ENCODE data around the gene FAT2.
"Not testable (repeated sequence)": the region's sequence is repeated elsewhere in the genome, so short reads cannot be mapped to it uniquely, and the experiment has no call there.

The FAT2 gene

GRCh38 chr5:151614565-151614964, 23.4 kb upstream of the FAT2 start:
- no peak for DNase-seq (ENCODE audit: low read depth in 2 of 2)

- DNase-seq (ENCODE audit: low read depth in 2 of 2): peak in 1 of 2 donors; percentile 32
Observed at GRCh38 chr5:151612689-151613427, 21.7 kb upstream of the FAT2 start.

GRCh38 chr5:151611127-151611775, 20.1 kb upstream of the FAT2 start:
- DNase-seq (ENCODE audit: low read depth in 2 of 2): no peak

- no peak for DNase-seq (ENCODE audit: low read depth in 2 of 2)
Observed at GRCh38 chr5:151608522-151608921, 17.4 kb upstream of the FAT2 start.

GRCh38 chr5:151607304-151607703, 16.2 kb upstream of the FAT2 start:
- no peak for DNase-seq (ENCODE audit: low read depth in 2 of 2)

- DNase-seq (ENCODE audit: low read depth in 2 of 2): no peak
Observed at GRCh38 chr5:151605559-151605958, 14.4 kb upstream of the FAT2 start.

GRCh38 chr5:151602806-151603205, 11.7 kb upstream of the FAT2 start:
- no peak for DNase-seq (ENCODE audit: low read depth in 2 of 2)

- no peak for DNase-seq (ENCODE audit: low read depth in 2 of 2)
Observed at GRCh38 chr5:151601391-151601790, 10.3 kb upstream of the FAT2 start.

GRCh38 chr5:151600069-151600665, 9.0 kb upstream of the FAT2 start:
- DNase-seq (ENCODE audit: low read depth in 2 of 2): no peak

GRCh38 chr5:151598984-151599383, 7.9 kb upstream of the FAT2 start:
- DNase-seq (ENCODE audit: low read depth in 2 of 2): no peak

GRCh38 chr5:151598549-151598948, 7.4 kb upstream of the FAT2 start:
- no peak for DNase-seq (ENCODE audit: low read depth in 2 of 2)

GRCh38 chr5:151597749-151598148, 6.6 kb upstream of the FAT2 start:
- DNase-seq (ENCODE audit: low read depth in 2 of 2): no peak

- DNase-seq (ENCODE audit: low read depth in 2 of 2): no peak
Observed at GRCh38 chr5:151596828-151597539, 5.9 kb upstream of the FAT2 start.

GRCh38 chr5:151595411-151595826, 4.3 kb upstream of the FAT2 start:
- DNase-seq (ENCODE audit: low read depth in 2 of 2): no peak

- DNase-seq (ENCODE audit: low read depth in 2 of 2): no peak
Observed at GRCh38 chr5:151592855-151593408, 1.8 kb upstream of the FAT2 start.

- DNase-seq (ENCODE audit: low read depth in 2 of 2): no peak
Observed at GRCh38 chr5:151589878-151590570, 1.1 kb downstream of the FAT2 start.

- no peak for DNase-seq (ENCODE audit: low read depth in 2 of 2)
Observed at GRCh38 chr5:151587796-151588555, 3.2 kb downstream of the FAT2 start.

GRCh38 chr5:151585970-151586369, 5.2 kb downstream of the FAT2 start:
- DNase-seq (ENCODE audit: low read depth in 2 of 2): no peak

- not testable (repeated sequence) for DNase-seq (ENCODE audit: low read depth in 2 of 2)
Observed at GRCh38 chr5:151585344-151585743, 5.8 kb downstream of the FAT2 start.

- no peak for DNase-seq (ENCODE audit: low read depth in 2 of 2)
Observed at GRCh38 chr5:151584057-151584937, 6.8 kb downstream of the FAT2 start.
